HEK293 (cell line): Measurements from ENCODE around the gene BIN1.

Experiments used
- CTCF ChIA-PET: fragments of 350-600 bp; formaldehyde crosslinking; extraction: SDS; loops from one replicate; lab custom pipeline; 2021; ENCODE audit warnings: antibody characterized with exemption; lab: Yijun Ruan, JAX
- POLR2A ChIA-PET: fragments of 300-600 bp; formaldehyde crosslinking; extraction: SDS; loops from one replicate; lab custom pipeline; 2020; ENCODE audit warnings: antibody characterized with exemption, inconsistent platforms; lab: Yijun Ruan, JAX
- H3K27ac ChIP-seq: fragments of 200-500 bp; sonication (Bioruptor generic); 2 replicates; pipeline ENCODE4 v1.5.1; 2014; ENCODE audit warnings: low read depth, low read length, control low read depth, inconsistent platforms; ENCODE audit errors: extremely low read depth
- H3K36me3 ChIP-seq, 2 experiments: fragments of 200-500 bp in 1 of 2; sonication (Bioruptor generic) in 1 of 2; 1 replicate in 1 of 2; 2 replicates in 1 of 2; pipeline ENCODE4 v1.5.1; 2014 to 2017; ENCODE audit warnings: inconsistent platforms in 2 of 2, low read length in 2 of 2; ENCODE audit not compliant: control insufficient read depth in 2 of 2, insufficient read depth in 1 of 2
- H3K4me1 ChIP-seq: fragments of 200-500 bp; sonication (Bioruptor generic); 2 replicates; pipeline ENCODE4 v1.5.1; 2014; ENCODE audit warnings: mild to moderate bottlenecking, low read length, inconsistent platforms; ENCODE audit not compliant: control insufficient read depth, insufficient read depth
- H3K4me3 ChIP-seq: 2 replicates; pipeline ENCODE4 v1.5.1; 2011; ENCODE audit warnings: low read depth, mild to moderate bottlenecking, control low read depth, low read length, moderate library complexity
- H3K9me3 ChIP-seq: fragments of 200-500 bp; sonication (Bioruptor generic); 2 replicates; pipeline ENCODE4 v1.5.1; 2014; ENCODE audit warnings: low read depth, low read length, inconsistent platforms; ENCODE audit not compliant: control insufficient read depth, insufficient read depth
- KLF1 ChIP-seq: fragments of 450-650 bp; formaldehyde crosslinking; IDR thresholded peaks from 2 replicates; pipeline ENCODE4 v1.5.1; 2016; ENCODE audit warnings: missing biosample characterization, missing genetic modification characterization
- SP2 ChIP-seq: fragments of 450-650 bp; formaldehyde crosslinking; IDR thresholded peaks from 2 replicates; pipeline ENCODE4 v1.5.1; 2016; ENCODE audit warnings: missing biosample characterization, missing genetic modification characterization
- ZIC2 ChIP-seq: fragments of 450-650 bp; formaldehyde crosslinking; IDR thresholded peaks from 2 replicates; pipeline ENCODE4 v1.5.1; 2016; ENCODE audit warnings: missing biosample characterization, missing genetic modification characterization
- ZNF133 ChIP-seq: fragments of 450-650 bp; formaldehyde crosslinking; IDR thresholded peaks from 2 replicates; pipeline ENCODE4 v1.5.1; 2016; ENCODE audit warnings: missing biosample characterization, missing genetic modification characterization
- ZNF157 ChIP-seq: fragments of 450-650 bp; formaldehyde crosslinking; IDR thresholded peaks from 2 replicates; pipeline ENCODE4 v1.5.1; 2016; ENCODE audit warnings: missing biosample characterization, missing genetic modification characterization
- ZNF335 ChIP-seq: fragments of 450-650 bp; formaldehyde crosslinking; conservative IDR thresholded peaks from 2 replicates; pipeline ENCODE4 v1.5.1; 2016; ENCODE audit warnings: missing biosample characterization, missing genetic modification characterization
- ZNF521 ChIP-seq: fragments of 450-650 bp; formaldehyde crosslinking; IDR thresholded peaks from 2 replicates; pipeline ENCODE4 v1.5.1; 2017; ENCODE audit warnings: missing biosample characterization, mild to moderate bottlenecking, missing genetic modification characterization
- TF ChIP-seq, protein P1 (sequence below): fragments of 450-650 bp; IDR thresholded peaks from 2 replicates; pipeline ENCODE4 v1.5.1; 2018; ENCODE audit warnings: missing biosample characterization, mild to moderate bottlenecking, missing genetic modification characterization
- TF ChIP-seq, protein P2 (sequence below): fragments of 450-650 bp; formaldehyde crosslinking; conservative IDR thresholded peaks from 2 replicates; pipeline ENCODE4 v1.5.1; 2016; ENCODE audit warnings: low read depth, missing biosample characterization, missing genetic modification characterization
- TF ChIP-seq, protein P3 (sequence below): IDR thresholded peaks from 2 replicates; pipeline ENCODE4 v1.6.1; 2011; ENCODE audit warnings: mild to moderate bottlenecking, low read depth, low read length, borderline replicate concordance

Gene BIN1

DNA sequence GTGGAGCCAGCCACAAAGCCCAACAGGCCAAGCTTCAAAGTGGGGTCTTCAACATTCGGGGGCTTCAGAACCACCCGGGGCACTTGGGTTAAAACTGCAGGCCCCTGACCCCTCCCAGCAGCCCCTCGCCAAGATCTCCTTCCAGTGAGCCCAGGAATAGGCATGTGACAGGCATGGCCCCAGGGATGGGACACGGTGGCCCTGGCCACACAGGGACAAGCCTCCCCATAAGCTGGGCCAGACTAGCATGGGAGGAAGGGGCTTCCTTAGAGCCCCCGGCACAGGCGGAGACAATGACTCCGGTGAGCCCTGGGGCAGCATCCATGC lies 52.4 kb downstream of the BIN1 start (continued):
- TF ChIP-seq, protein P1, sequence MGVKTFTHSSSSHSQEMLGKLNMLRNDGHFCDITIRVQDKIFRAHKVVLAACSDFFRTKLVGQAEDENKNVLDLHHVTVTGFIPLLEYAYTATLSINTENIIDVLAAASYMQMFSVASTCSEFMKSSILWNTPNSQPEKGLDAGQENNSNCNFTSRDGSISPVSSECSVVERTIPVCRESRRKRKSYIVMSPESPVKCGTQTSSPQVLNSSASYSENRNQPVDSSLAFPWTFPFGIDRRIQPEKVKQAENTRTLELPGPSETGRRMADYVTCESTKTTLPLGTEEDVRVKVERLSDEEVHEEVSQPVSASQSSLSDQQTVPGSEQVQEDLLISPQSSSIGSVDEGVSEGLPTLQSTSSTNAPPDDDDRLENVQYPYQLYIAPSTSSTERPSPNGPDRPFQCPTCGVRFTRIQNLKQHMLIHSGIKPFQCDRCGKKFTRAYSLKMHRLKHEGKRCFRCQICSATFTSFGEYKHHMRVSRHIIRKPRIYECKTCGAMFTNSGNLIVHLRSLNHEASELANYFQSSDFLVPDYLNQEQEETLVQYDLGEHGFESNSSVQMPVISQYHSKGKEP (tag by site-specific recombination), result no peak
- TF ChIP-seq ZNF157 (no peak), ZNF133 (tag by site-specific recombination) (no peak), KLF1 (tag by site-specific recombination) (no peak)
- TF ChIP-seq, protein P2, sequence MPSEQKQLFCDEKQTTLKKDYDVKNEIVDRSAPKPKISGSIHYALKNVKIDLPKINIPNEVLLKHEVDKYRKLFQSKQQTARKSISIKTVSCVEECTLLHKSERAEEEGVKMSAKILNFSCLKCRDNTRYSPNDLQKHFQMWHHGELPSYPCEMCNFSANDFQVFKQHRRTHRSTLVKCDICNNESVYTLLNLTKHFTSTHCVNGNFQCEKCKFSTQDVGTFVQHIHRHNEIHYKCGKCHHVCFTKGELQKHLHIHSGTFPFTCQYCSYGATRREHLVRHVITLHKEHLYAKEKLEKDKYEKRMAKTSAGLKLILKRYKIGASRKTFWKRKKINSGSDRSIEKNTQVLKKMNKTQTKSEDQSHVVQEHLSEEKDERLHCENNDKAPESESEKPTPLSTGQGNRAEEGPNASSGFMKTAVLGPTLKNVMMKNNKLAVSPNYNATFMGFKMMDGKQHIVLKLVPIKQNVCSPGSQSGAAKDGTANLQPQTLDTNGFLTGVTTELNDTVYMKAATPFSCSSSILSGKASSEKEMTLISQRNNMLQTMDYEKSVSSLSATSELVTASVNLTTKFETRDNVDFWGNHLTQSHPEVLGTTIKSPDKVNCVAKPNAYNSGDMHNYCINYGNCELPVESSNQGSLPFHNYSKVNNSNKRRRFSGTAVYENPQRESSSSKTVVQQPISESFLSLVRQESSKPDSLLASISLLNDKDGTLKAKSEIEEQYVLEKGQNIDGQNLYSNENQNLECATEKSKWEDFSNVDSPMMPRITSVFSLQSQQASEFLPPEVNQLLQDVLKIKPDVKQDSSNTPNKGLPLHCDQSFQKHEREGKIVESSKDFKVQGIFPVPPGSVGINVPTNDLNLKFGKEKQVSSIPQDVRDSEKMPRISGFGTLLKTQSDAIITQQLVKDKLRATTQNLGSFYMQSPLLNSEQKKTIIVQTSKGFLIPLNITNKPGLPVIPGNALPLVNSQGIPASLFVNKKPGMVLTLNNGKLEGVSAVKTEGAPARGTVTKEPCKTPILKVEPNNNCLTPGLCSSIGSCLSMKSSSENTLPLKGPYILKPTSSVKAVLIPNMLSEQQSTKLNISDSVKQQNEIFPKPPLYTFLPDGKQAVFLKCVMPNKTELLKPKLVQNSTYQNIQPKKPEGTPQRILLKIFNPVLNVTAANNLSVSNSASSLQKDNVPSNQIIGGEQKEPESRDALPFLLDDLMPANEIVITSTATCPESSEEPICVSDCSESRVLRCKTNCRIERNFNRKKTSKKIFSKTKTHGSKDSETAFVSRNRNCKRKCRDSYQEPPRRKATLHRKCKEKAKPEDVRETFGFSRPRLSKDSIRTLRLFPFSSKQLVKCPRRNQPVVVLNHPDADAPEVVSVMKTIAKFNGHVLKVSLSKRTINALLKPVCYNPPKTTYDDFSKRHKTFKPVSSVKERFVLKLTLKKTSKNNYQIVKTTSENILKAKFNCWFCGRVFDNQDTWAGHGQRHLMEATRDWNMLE (tag by site-specific recombination), result no peak

DNA sequence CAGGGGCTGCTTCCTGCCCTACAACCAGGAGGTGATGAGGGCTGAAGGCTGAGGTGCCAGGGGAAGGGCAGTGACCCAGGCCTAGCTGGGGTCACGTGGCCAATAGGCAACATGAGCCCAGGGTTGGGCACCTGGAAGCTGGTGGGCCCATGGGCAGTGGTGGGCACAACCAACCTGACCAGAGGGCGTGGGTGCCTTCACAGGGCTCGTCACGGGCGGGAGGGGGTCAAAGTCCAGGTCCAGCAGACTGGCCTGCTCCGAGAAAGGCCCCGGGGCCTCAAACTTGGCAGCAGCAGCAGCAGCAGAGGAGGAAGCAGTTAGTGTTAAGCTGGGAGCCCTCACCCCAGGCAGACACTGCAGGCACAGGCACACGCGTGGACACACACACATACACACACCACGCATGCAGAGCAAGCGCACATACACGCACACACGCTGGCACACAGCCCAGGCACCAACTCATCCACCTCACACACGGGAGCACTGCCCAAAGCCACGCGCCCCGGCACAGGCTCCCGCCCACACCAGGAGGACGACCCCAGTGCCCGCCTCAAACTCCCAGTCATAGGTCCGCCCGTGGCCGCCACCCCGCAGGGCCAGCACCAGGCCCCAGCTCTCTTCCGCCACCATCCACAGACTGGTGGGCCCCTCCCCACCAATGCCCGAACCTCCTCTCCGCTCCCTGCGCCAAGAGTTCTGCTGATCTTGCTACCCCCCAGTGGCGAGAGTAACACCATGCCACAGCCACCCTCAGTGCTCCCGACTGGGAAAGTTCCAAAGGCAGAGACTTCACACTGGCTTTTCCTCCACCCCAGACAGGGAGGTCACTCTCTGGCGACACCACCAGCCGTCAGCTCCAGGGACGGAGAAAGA lies 53.0 kb downstream of the BIN1 start:
- ChIA-PET CTCF (interaction anchor here (0.7 kb wide), 1 partner anchor 547 kb away, joined by 3 read pairs; no protein-coding TSS in a partner anchor), POLR2A (no interaction called here)
- Histone ChIP-seq H3K36me3 (no peaks in the 10 kb centered on the region), H3K4me1 (no peaks in the 10 kb centered on the region), H3K9me3 (no peaks in the 10 kb centered on the region), H3K27ac (no peak overlapping the region), H3K4me3 (no peak overlapping the region)
- peak; percentile 17; the same call in 1 of the 2 replicates for TF ChIP-seq SP2 (tag by site-specific recombination)
- TF ChIP-seq ZNF521 (tag by site-specific recombination), result no peak
- peak; percentile 70 for TF ChIP-seq ZIC2 (tag by site-specific recombination)

DNA sequence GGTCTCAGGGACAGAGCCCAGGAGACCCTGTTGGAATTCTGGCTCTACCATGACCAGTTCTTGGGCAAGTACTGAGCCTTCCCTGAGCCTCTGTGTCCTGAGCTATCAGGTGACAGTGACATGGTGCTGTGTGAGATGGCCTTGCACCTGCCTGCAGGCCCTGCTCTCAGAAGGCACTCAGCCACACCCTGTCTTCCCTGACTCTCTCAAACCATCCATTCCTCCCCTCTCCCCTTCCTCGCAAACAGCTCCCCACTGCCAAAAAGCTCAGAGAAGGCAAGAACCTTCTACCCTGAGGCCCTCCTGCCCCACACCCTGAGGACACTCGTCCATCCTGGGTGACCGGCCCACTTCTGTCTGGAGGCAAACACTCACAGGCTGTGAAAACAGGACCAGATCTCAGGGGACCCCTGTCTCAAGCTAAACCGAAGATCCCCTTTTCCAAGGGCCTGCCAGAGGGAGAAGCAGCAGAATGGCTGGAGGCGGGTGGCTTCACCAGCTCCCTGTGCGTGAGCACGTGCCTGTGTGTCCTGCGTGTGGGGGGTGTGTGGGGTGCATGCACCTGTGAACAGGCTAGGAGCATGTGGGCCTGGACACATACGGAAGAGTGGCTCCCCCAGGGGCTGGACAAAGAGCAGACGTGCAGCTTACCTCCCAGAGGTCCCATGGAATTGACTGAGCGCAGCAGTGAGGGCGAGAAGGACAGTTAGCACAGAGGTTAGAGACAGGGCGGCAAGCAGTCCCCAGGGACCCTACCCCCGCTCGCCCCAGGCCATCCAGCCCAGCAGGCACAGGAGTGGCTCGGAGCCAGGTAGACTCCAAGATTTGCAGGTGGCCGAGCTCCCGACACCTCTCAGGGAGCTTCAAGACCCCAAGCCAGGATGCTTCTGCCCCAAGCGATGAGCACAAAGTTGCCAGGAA lies 53.9 kb downstream of the BIN1 start:
- H3K9me3 ChIP-seq, result no peaks in the 10 kb centered on the region
- H3K4me3 ChIP-seq, result no peak overlapping the region
- H3K27ac ChIP-seq, result no peak overlapping the region
- H3K36me3 ChIP-seq, result no peaks in the 10 kb centered on the region
- TF ChIP-seq, protein P3, sequence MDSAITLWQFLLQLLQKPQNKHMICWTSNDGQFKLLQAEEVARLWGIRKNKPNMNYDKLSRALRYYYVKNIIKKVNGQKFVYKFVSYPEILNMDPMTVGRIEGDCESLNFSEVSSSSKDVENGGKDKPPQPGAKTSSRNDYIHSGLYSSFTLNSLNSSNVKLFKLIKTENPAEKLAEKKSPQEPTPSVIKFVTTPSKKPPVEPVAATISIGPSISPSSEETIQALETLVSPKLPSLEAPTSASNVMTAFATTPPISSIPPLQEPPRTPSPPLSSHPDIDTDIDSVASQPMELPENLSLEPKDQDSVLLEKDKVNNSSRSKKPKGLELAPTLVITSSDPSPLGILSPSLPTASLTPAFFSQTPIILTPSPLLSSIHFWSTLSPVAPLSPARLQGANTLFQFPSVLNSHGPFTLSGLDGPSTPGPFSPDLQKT, result no peak
- 0 out of 2 replicates have a peak, but pooled peaks have one; percentile 17 for TF ChIP-seq ZNF335 (tag by site-specific recombination)
- CTCF ChIA-PET, result interaction anchor here (0.8 to 1.2 kb wide), 3 partner anchors 15 to 117 kb away, joined by 3 to 8 read pairs (median 4); no protein-coding TSS in a partner anchor
- no peaks in the 10 kb centered on the region for H3K4me1 ChIP-seq
- POLR2A ChIA-PET, result no interaction called here
